AG08396 (cell line): Measurements from ENCODE around the gene NTSR2.

Source experiments
- DNase-seq: peaks from one replicate; pipeline ENCODE4 v3.0.0; 2012; ENCODE audit warnings: low spot score, mixed read lengths

The NTSR2 gene

GRCh38 chr2:11699686-11700670 is 30.0 kb upstream of the NTSR2 start:
- no peak for DNase-seq

- DNase-seq = no peak
Measured at GRCh38 chr2:11698009-11698922, 28.3 kb upstream of the NTSR2 start.

DNA sequence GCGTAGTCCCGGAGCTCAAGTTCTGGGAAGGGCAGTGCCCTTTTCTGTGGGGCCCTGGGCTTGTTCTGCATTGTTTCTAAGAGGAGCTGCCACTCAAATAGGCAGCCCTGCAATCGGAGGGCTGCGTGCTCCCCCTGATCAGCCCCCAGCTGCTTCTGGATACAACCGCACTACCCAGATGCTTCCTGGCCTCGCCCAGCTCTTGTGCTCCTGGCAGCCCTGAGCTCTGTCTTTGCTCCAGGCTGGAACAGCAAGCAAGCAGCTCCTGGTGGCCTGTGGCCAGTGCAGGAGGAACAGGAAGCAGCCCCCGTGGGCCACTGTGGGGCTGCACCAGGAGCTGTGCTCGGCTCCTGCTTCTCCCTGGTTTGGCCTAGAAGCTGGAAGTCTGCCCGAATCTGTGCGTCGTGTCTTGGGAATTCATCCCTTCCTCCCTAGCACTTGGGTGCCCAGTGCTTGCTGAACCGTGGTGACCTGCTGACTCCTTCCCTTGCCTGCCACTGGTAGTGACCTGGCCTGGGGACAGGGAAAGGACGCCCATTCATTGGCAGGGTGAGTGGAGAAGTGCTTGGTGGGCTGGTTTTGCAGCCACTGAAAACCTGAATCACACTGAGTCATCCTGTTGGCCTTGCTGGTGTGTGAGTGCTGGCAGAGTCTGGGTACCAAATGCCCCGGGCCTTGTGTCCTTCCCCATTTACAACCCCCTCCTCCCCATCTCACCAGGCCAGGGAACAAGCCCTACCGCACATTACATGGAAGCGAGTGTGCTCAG is 27.3 kb upstream of the NTSR2 start:
- peak; percentile 36 for DNase-seq

GRCh38 chr2:11696736-11697102 is 26.7 kb upstream of the NTSR2 start:
- no peak for DNase-seq

DNA sequence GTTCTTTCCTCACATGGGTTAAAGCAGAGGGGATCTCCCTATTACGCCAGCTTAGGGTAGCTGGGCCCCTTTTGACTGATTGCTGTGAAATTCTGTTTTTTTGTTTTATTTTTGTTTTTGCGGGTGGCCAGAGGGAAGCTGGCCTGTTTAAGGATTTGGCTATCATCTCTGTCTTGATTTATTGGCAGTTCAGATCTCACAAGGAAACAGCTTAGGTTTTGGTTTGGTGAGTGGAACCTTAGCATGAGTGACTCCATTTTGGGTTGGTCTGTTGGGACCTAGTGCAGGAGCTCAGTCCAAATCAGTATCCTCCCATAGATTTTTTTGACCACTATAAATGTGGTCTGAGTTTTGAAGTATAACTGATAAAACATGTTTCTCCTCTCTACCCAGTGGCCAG is 25.6 kb upstream of the NTSR2 start:
- DNase-seq = no peak

DNA sequence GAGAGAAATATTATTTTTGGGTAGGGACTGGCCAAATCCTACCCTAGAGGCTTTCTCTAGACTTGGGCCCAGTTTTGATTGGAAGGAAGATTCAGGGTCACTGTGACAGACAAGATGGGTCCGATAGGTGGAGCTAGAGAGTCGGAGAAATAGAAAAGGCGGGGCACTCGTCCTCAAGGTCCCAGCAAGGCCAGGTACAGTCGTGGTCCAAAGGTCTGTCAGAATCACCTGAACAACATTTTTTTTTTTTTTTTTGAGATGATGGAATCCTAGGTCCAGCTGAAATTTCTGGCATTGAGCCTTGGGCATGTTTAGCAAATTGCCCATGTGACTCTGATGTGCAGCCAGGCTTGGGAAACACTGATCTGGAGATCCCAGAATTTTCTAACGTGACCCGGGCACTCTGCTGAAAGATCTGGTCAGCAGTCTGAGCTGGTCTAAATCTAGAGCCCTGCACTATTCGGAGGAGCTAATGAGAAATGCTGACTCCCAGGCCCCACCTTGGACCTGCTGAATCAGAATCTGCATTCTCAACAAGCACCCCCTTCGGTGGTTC is 23.0 kb upstream of the NTSR2 start:
- peak; percentile 73 for DNase-seq

- no peak for DNase-seq
Measured at GRCh38 chr2:11691076-11691660, 21.2 kb upstream of the NTSR2 start.

DNA sequence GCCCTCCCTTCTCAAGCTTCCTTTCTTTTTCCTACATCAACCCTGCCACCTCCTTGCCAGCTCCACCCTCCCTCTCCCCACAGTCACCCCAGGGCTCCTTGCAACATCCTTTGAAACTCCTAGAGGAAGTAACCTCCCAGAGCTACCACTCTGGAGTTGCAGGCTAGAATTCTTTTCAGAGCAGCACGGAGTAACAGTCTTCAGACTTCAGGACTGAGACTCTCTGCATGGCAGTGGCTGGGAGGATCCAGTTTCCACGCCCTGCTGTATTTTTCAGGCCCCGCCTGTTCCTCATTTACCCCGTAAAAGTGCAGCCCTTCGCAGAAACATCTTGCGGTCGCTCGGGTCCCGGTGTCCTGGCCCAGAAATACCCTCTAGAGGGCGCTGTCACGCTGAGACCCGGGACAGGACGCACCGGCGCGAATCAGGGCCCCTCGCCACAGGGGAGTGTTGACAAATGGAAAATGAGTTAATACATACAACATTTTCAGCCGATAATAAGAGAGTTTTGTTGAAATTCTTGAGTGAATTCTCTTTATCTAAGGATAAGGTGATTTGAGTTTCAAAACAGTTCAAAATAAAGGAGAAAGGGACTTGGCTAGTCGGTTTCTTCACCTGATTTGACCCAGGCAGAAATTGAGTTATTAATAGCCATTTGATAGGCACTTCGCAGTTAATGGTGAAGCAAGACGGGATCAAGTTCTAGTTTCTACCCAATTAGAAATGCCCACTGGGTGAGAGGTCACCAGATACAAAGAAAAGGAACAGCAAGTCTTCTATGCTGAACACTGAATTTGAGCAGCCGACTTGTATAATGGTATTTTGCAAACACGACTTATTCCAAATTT is 18.5 kb upstream of the NTSR2 start:
- peak; percentile 86 for DNase-seq

DNA sequence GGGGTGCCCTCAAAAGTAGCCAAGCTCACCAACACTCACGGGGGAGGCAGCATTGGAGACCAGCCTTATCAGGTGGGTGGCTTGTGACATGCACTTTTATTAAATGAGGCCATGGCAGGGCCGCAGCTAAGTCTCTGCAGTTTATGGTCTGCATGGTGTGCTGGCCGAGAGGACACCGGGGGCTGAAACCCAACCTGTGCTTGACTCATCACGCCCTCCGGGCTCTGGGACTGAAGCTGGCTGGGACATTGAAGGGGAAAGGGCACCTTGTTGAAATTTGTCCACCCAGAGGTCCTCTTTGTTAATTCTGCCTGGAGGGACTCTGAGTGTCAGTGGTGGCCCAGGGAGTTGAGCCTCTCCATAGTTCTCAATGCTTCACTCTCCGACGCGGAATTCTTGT is 17.7 kb upstream of the NTSR2 start:
- DNase-seq = no peak

DNA sequence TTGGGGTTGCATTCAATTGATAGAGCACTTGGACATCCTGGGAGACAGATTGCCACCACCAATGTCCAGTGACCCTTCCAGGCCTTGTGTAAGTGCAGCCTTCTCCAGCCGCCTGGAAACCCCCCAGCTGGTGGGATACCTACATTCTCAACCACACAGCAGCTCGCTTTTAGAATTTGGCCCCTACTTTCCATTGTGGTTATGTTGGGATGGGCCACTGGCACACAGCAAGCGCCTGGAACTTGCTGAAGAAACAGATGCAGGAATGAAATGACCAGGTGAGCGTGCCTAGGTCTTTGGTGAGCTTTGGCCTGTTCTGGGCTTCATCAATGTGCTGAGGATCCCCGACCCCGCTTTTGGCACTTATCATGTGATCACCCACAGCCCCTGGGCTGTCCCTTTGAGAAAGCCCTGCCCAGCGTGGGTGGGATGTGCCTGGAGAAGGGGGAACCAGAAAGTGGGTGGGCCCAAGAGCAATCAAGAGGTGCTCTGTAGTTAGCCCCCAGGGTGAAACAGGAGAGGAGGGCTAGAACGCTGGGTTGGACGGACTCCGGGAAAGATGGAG is 16.0 kb upstream of the NTSR2 start:
- no peak for DNase-seq

- DNase-seq = no peak
Measured at GRCh38 chr2:11684894-11685460, 15.0 kb upstream of the NTSR2 start.

GRCh38 chr2:11683966-11684365 is 14.0 kb upstream of the NTSR2 start:
- no peak for DNase-seq

DNA sequence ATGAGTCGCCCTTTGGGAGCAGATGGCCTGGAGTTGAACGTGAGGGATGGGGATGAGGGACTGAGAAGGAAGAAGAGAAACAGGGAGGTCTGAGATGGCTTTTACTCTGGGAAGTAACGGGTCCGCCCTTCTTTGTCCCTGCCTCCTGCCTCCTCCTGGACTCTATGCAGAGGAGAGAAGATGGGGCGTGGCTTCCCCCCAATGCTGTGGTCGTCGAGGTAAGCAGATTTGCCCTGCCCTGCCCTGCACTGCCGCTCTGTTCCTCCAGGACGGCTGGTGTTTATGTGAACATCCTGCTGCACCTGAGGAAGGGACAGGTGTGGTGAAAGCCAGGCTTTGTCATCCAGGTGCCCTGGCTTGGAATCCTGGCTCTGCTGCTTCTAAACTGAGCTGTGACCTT is 13.5 kb upstream of the NTSR2 start:
- no peak for DNase-seq

DNA sequence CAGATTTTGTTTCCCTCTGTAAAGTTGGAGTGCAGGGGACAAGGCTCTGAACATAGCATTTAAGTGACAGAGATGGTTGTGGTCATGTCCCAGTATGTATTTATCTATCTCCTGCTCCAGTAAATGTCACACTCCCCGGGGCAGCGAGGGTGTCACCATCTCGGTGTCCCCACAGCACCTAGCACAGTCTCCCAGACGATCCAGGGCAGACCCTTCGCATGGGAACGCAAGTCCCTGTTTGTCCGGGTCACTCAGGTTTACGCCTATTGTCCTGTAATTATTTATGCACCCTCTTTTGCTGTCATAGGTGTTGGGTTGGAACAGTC is 12.6 kb upstream of the NTSR2 start:
- DNase-seq = no peak

- peak; percentile 65 for DNase-seq
Measured at GRCh38 chr2:11681722-11682589, 12.0 kb upstream of the NTSR2 start.

- DNase-seq = no peak
Measured at GRCh38 chr2:11680901-11681721, 11.1 kb upstream of the NTSR2 start.

DNA sequence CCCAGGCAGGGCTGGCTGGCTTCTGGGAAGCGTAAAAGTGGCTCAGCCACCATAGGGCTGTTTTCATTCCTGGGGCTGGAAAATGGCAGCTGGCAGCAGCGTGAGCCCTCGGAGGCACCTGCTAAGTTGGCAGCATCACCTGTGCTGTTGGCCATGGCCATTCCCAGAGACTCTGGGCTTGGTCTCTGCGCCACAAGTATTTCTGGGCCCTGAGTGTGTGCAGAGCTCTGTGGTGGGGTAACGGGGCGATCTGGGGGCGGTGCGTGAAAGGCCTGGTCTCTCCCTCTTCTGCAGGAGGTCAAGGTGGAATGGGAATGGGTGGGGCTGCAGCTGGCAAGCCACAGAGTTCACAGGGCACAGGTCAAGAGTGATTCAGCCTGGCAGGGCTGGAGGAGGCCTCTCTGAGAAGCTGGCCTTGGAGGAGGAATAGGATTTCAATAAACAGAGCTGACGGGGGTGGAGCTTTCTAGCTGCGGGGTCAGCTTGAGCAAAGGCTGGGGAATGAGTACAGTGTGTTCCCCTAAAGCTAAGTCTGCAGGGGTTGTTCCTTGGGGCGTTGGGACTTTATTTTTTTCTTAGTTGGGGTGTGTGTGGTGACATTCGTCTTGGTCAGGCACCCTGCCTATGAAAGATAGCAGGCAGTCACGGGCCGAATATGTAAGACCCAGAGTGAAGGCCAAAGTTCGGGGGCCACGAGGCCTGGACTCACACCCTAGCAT is 10.3 kb upstream of the NTSR2 start:
- peak; percentile 60 for DNase-seq
